K562 (cell line): ENCODE data around the gene FGFRL1. TPM values are rescaled to one million over a fixed set of nuclear protein-coding genes. Genes with fewer than 3 reads are reported as not detected.

Source experiments
- ARHGAP35 ChIP-seq: fragments of 450-650 bp; IDR thresholded peaks from 2 replicates; pipeline ENCODE4 v1.6.1; 2018; ENCODE audit not compliant: partially characterized antibody
- BCLAF1 ChIP-seq, 2 experiments: fragments of 450-650 bp in 1 of 2; IDR thresholded peaks; 2 replicates each; pipeline ENCODE4 v1.6.1; 2011 to 2017; ENCODE audit warnings: low read depth in 2 of 2, antibody characterized with exemption in 1 of 2, borderline replicate concordance in 1 of 2, low read length in 1 of 2, mild to moderate bottlenecking in 1 of 2, mixed read lengths in 1 of 2; ENCODE audit not compliant: control insufficient read depth in 1 of 2
- BRF1 ChIP-seq: IDR thresholded peaks from 3 replicates; pipeline ENCODE4 v1.6.1; 2011; ENCODE audit warnings: borderline replicate concordance, mild to moderate bottlenecking; ENCODE audit not compliant: insufficient read length; ENCODE audit errors: extremely low read depth
- DDX20 ChIP-seq: fragments of 450-650 bp; IDR thresholded peaks from 2 replicates; pipeline ENCODE4 v1.6.1; 2016; ENCODE audit warnings: missing genetic modification characterization, low read depth, mild to moderate bottlenecking, missing compliant biosample characterization, moderate library complexity
- ELF2 ChIP-seq: fragments of 250-450 bp; sonication (Bioruptor Pico); IDR thresholded peaks from 2 replicates; pipeline ENCODE4 v1.5.0; 2021; ENCODE audit warnings: mild to moderate bottlenecking
- ETV5 ChIP-seq: sonication (generic); formaldehyde crosslinking; IDR thresholded peaks from 2 replicates; pipeline ENCODE4 v1.4.0; 2020; ENCODE audit warnings: low read depth, mild to moderate bottlenecking, missing genetic modification reagents
- HSF4 ChIP-seq: fragments of 250-450 bp; sonication (Bioruptor Pico); IDR thresholded peaks from 2 replicates; pipeline ENCODE4 v2.1.2; 2022; ENCODE audit warnings: mild to moderate bottlenecking, moderate library complexity, borderline replicate concordance
- MBD2 ChIP-seq: sonication (generic); IDR thresholded peaks from 2 replicates; pipeline ENCODE4 v1.6.1; 2016; ENCODE audit warnings: low read depth, borderline replicate concordance
- RFX5 ChIP-seq: IDR thresholded peaks from 2 replicates; pipeline ENCODE4 v1.6.1; 2011; ENCODE audit warnings: low read depth, mild to moderate bottlenecking, improper control_type of control experiment, low read length
- SIN3A ChIP-seq, 2 experiments: fragments of 150-350 bp in 1 of 2; IDR thresholded peaks; 2 replicates each; pipeline ENCODE4 v1.6.1; 2011 to 2016; ENCODE audit warnings: borderline replicate concordance in 2 of 2, low read depth in 2 of 2, low read length in 2 of 2, mild to moderate bottlenecking in 2 of 2, moderate library complexity in 2 of 2; ENCODE audit not compliant: control insufficient read depth in 1 of 2
- ZFP36 ChIP-seq: fragments of 150-350 bp; IDR thresholded peaks from 2 replicates; pipeline ENCODE4 v1.6.1; 2018; ENCODE audit warnings: low read length, low read depth; ENCODE audit not compliant: partially characterized antibody
- ZFPM2 ChIP-seq: fragments of 250-450 bp; sonication (Bioruptor Pico); IDR thresholded peaks from 2 replicates; pipeline ENCODE4 v1.5.1; 2022; ENCODE audit warnings: mild to moderate bottlenecking
- ZNF436 ChIP-seq: fragments of 250-450, 450-650 bp; sonication (Bioruptor Pico); formaldehyde crosslinking; IDR thresholded peaks from 2 replicates; pipeline ENCODE4 v1.7.0; 2020; ENCODE audit warnings: mild to moderate bottlenecking
- ZNF699 ChIP-seq: fragments of 250-450 bp; sonication (Bioruptor Pico); IDR thresholded peaks from 2 replicates; pipeline ENCODE4 v1.8.0; 2021; ENCODE audit warnings: mild to moderate bottlenecking, moderate library complexity; ENCODE audit not compliant: insufficient replicate concordance
- polyA plus RNA-seq, 8 experiments: library from polyadenylated mRNA; depleted of rRNA in 4 of 8; stranded (reverse) in 5 of 8; unstranded in 3 of 8; fragments of >200 nt; fragmentation: Nextera tagmentation in 2 of 8; fragmentation: Illumina TruSeq in 1 of 8; extraction: Ambion mirVana in 2 of 8; extraction: Trizol in 1 of 8; gene quantifications; 2 replicates each; pipeline versions ENCODE4 v1.2.1 to v1.2.3, GENCODE V29; 2011 to 2014; ENCODE audit warnings: inconsistent platforms in 1 of 8, missing spikeins in 1 of 8
- total RNA-seq, 7 experiments: library from RNA; depleted of rRNA in 6 of 7; stranded (reverse); fragments of >200 nt in 6 of 7; fragmentation: Illumina TruSeq in 2 of 7; extraction: Trizol in 2 of 7; gene quantifications; 2 replicates each; pipeline versions ENCODE4 v1.2.1 to v1.2.3, GENCODE V29; 2011 to 2021; ENCODE audit warnings: low replicate concordance in 1 of 7
- TF ChIP-seq, protein P1 (sequence below): fragments of 450-650 bp; IDR thresholded peaks from one replicate; pipeline ENCODE4 v1.6.1; 2018; ENCODE audit warnings: mild to moderate bottlenecking, moderate library complexity; ENCODE audit not compliant: partially characterized antibody
- TF ChIP-seq, protein P2 (sequence below): fragments of 250-450 bp; sonication (Bioruptor Pico); IDR thresholded peaks from 2 replicates; pipeline ENCODE4 v1.5.0; 2021; ENCODE audit warnings: mild to moderate bottlenecking, moderate library complexity

Gene FGFRL1
- total and polyA plus RNA-seq, 9 of the 15 experiments (the other 6 are each of a cell fraction or from before 2014, with no cell fraction given), result 0.34 to 49.9 (median 14.6) TPM

GRCh38 chr4:986879-987623 lies 24.4 kb upstream of the FGFRL1 start, which contains the start of gene IDUA (continued):
- no peak for TF ChIP-seq ZNF699 (CRISPR knock-in tag)
- TF ChIP-seq MBD2, result 0 out of 2 replicates have a peak, but pooled peaks have one; percentile 17
- peak in 1 of 2 experiments; percentile 76; a peak in 1 of 4 replicates for TF ChIP-seq SIN3A (IDR thresholded peaks at IDR 0.05; ENCODE audit: borderline replicate concordance in 2 of 2, control insufficient read depth in 1 of 2, low read depth in 2 of 2, low read length in 2 of 2)
- no peak for TF ChIP-seq ZFP36
- TF ChIP-seq ELF2 (CRISPR knock-in tag), result peak; percentile 40; the same call in 1 of the 2 replicates
- no peak for TF ChIP-seq HSF4 (CRISPR knock-in tag)
- TF ChIP-seq, protein P1, sequence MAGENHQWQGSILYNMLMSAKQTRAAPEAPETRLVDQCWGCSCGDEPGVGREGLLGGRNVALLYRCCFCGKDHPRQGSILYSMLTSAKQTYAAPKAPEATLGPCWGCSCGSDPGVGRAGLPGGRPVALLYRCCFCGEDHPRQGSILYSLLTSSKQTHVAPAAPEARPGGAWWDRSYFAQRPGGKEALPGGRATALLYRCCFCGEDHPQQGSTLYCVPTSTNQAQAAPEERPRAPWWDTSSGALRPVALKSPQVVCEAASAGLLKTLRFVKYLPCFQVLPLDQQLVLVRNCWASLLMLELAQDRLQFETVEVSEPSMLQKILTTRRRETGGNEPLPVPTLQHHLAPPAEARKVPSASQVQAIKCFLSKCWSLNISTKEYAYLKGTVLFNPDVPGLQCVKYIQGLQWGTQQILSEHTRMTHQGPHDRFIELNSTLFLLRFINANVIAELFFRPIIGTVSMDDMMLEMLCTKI, result no peak
- no peak for TF ChIP-seq DDX20 (tag)
- no peak for TF ChIP-seq ZFPM2 (CRISPR knock-in tag)
- TF ChIP-seq, protein P2, sequence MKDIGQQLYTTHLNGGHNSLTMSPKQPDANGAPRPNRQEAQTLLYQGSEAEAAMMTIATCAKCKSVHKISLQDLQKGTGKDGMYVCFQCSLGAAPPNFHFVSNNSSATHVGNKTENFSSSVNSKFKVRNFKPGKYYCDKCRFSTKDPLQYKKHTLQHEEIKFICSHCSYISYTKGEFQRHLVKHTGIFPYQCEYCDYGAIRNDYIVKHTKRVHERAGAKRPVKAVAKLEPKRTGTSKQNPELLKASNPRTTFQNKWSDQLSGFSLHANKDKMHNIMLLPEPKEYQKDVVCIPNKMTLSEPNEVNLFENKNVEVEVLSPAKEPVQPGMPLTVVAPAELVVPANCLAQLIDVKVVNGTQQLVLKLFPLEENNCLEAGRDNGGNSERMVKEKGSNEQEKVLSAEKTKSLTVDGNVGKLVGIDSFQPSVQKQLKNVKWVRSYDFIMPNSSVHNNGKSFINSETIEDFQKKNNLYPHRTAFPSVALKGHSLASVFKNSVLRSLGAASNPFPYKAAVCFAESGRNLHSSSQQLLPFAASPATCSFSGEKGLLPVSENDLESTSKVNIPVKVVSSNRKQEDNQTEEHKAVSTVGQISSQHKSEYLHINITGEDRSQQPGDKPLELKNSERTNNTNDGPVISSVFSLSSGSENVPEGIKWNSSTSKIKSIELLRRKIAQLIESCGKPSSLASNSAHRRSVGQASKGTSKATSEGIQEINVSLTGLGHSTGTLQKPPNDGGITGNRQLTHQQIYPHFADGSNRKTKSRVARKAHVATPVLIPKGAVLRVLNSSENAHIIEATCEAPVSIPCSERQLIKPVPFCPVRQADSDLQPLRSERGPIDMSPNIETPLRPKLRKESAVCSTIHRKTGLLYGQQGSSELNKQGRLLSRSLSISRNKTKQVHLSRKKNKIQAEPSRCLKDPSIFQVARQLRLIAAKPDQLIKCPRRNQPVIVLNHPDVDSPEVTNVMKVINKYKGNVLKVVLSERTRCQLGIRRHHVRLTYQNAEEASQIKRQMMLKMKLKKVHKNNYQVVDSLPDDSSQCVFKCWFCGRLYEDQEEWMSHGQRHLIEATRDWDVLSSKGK (CRISPR knock-in tag), result no peak
- TF ChIP-seq BRF1, result no peak
- TF ChIP-seq ZNF436 (CRISPR knock-in tag), result no peak
- no peak for TF ChIP-seq BCLAF1 (IDR thresholded peaks at IDR 0.05; ENCODE audit: borderline replicate concordance in 1 of 2, control insufficient read depth in 1 of 2, low read depth in 2 of 2, low read length in 1 of 2)
- no peak for TF ChIP-seq ARHGAP35
- peak; percentile 56; the same call in 1 of the 2 replicates for TF ChIP-seq ETV5 (CRISPR knock-in tag)
- TF ChIP-seq RFX5, result no peak
